GM18508 (cell line): ENCODE data around the gene AGTPBP1.

ENCODE experiments used
- ATAC-seq: cut with Tn5 transposase; IDR thresholded peaks from one replicate; pipeline ENCODE4 v1.9.1; 2021; ENCODE audit warnings: moderate number of reproducible peaks; ENCODE audit not compliant: insufficient read depth, unreplicated experiment

Gene AGTPBP1

GRCh38 chr9:85510830-85511504 lies 230.8 kb downstream of the AGTPBP1 start:
- no peak for ATAC-seq

- no peak for ATAC-seq
These were observed 233.1 kb downstream of the AGTPBP1 start for GRCh38 chr9:85508616-85509015.

- no peak for ATAC-seq
These were observed 236.1 kb downstream of the AGTPBP1 start for GRCh38 chr9:85505612-85506011.

GRCh38 chr9:85502815-85503655 lies 238.7 kb downstream of the AGTPBP1 start:
- ATAC-seq: no peak

GRCh38 chr9:85501882-85502281 lies 239.9 kb downstream of the AGTPBP1 start:
- ATAC-seq: no peak

GRCh38 chr9:85501456-85501855 lies 240.3 kb downstream of the AGTPBP1 start:
- no peak for ATAC-seq
